ENCODE measurements around the gene SNRNP35. TPM values are rescaled to one million over a fixed set of nuclear protein-coding genes. Genes with fewer than 3 reads are reported as not detected.
A peak's percentile ranks its signal among the peaks of the same experiment; 100 is the strongest.

SNRNP35 gene
- total RNA-seq, 1 donor from 2014 or later: 5.9 TPM

DNA sequence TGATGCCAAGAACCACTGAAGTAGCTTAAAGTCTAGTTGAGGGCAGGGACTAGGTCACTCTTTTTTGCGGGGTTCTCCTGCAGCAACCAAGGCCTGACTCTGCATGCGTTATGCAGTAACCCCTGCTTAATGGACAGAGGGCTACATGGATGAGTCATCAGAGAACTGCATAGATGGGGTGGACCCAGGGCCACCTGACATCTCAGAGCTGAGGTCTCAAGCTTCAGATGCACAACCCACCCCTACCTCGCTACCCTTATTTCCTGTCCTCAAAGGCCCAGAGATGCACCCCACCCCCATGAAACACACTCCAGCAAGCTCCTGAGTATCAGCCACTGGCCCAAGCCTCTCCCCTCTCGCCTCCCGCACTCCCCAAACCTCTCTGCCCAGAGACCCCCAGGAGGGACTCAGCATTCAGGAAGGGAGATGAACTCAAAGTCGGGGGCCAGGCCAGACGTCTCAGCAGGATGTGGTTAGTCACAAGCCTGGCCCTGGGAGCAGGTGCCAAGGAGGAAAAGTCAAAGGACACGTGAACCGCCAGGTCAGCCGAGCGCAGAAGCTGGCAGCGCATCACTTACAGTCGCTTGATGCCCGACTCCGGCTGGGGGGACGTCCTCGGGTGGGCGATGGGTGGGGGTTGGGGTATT is 25.8 kb downstream of the SNRNP35 start:
- intact Hi-C loops (cut with DNase I): loop anchor here (5.0 kb wide), 1 partner anchor 116 kb away; no protein-coding TSS in a partner anchor
- Histone ChIP-seq H3K4me1 (peaks cover 16 to 31% of the 10 kb centered on the region in 2 donors), H3K27me3 (no peaks in the 10 kb centered on the region), H3K36me3 (peaks cover 7 to 12% of the 10 kb centered on the region in 2 donors), H3K4me3 (no peak overlapping the region), H3K9me3 (no peaks in the 10 kb centered on the region), H3K27ac (peak overlapping the region; percentile 93 to 97)
- no peak for DNase-seq (ENCODE audit: low spot score in 2 of 2)
- TF ChIP-seq, protein P1, sequence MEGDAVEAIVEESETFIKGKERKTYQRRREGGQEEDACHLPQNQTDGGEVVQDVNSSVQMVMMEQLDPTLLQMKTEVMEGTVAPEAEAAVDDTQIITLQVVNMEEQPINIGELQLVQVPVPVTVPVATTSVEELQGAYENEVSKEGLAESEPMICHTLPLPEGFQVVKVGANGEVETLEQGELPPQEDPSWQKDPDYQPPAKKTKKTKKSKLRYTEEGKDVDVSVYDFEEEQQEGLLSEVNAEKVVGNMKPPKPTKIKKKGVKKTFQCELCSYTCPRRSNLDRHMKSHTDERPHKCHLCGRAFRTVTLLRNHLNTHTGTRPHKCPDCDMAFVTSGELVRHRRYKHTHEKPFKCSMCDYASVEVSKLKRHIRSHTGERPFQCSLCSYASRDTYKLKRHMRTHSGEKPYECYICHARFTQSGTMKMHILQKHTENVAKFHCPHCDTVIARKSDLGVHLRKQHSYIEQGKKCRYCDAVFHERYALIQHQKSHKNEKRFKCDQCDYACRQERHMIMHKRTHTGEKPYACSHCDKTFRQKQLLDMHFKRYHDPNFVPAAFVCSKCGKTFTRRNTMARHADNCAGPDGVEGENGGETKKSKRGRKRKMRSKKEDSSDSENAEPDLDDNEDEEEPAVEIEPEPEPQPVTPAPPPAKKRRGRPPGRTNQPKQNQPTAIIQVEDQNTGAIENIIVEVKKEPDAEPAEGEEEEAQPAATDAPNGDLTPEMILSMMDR (IDR thresholded peaks at IDR 0.05): no peak

DNA sequence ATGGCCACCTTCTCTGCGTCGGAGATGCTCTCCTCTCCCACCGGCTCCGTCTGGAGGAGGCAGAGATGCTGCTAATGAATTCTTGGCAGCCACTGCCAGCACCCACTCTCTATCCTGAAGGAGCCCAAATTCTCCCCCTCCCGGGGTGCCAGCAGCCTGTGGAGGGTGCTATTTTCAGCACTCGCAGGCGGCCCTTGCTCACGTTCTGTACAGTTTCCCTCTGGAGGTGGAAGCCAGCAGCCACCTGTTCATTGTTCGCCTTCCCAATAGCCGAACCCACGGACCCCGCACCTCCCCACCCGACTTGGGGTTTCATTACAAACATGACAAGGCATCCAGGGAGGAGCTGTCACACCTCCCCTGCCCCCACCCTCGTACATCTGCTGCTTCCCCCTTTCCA is 27.8 kb downstream of the SNRNP35 start:
- Histone ChIP-seq H3K27me3 (no peaks in the 10 kb centered on the region), H3K9me3 (no peaks in the 10 kb centered on the region), H3K4me3 (no peak overlapping the region), H3K36me3 (peaks cover 7 to 12% of the 10 kb centered on the region in 2 donors), H3K27ac (peak overlapping the region in 1 of 2 donors; percentile 18), H3K4me1 (peaks cover 4 to 14% of the 10 kb centered on the region in 2 donors)
- no peak for DNase-seq (ENCODE audit: low spot score in 2 of 2)
- intact Hi-C loops (cut with DNase I): no loop called here
- TF ChIP-seq, protein P1 (IDR thresholded peaks at IDR 0.05): no peak

DNA sequence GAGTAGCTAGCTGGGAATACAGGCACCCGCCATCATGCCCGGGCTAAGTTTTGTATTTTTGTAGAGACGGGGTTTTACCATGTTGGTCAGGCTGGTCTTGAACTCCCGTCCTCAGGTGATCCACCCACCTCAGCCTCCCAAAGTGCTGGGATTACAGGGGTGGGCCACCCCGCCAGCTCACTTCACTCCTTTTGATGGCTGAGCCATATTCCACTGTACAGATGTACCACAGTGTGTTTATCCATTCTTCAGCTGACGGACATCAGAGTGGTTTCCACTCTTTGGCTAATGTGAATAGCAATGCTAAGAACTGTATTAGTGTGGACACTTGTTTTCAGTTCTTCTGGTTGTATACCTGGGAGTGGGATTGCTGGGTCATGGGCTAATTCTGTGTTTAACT is 29.5 kb downstream of the SNRNP35 start:
- intact Hi-C loops (cut with DNase I): no loop called here
- Histone ChIP-seq H3K27me3 (no peaks in the 10 kb centered on the region), H3K9me3 (no peaks in the 10 kb centered on the region), H3K4me1 (peaks cover 4 to 10% of the 10 kb centered on the region in 2 donors), H3K4me3 (no peak overlapping the region), H3K36me3 (peaks cover 7 to 12% of the 10 kb centered on the region in 2 donors), H3K27ac (no peak overlapping the region)
- no peak for DNase-seq (ENCODE audit: low spot score in 2 of 2)
- TF ChIP-seq, protein P1 (IDR thresholded peaks at IDR 0.05): no peak

DNA sequence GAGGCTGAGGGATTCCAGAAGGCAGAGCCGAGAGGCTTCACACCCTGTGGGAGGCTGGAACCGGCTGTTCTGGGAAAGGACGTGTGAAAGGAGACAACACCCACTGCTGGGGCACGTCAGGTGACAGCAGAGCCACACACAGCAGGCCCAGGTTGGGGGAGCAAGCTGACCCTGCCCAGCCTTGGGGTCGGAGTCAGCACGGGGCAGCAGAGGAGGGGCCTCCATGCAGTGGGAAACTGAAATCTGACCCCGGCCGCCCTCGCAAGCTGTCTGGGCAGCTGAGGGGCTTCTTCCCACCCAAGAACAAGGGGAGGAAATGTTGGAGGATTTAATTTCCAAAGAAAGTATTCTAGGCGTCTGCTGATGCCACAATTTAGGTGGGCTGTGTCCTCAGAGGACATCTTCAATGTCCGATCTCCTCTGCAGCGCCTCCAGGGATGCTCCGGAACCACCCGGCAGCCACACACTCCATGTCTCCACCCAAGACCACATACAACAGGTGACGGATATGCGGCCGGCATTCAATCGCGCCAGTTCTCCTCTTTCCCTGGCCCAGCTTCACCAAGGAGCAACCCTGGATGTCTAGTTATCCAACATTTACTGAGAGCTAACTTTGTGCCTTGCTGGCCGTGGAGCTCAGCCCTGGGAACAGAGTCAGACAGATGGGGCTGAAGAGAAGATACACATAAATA is 30.7 kb downstream of the SNRNP35 start:
- TF ChIP-seq, protein P1 (IDR thresholded peaks at IDR 0.05): no peak
- peak overlapping the region in 1 of 2 donors; percentile 34 for H3K27ac ChIP-seq
- peaks cover 7 to 12% of the 10 kb centered on the region in 2 donors for H3K36me3 ChIP-seq
- no peak for DNase-seq (ENCODE audit: low spot score in 2 of 2)
- intact Hi-C loops (cut with DNase I): no loop called here
- H3K27me3 ChIP-seq: no peaks in the 10 kb centered on the region
- H3K4me3 ChIP-seq: no peak overlapping the region
- H3K4me1 ChIP-seq: peaks cover 0 to 3% of the 10 kb centered on the region in 2 donors
- no peaks in the 10 kb centered on the region for H3K9me3 ChIP-seq

DNA sequence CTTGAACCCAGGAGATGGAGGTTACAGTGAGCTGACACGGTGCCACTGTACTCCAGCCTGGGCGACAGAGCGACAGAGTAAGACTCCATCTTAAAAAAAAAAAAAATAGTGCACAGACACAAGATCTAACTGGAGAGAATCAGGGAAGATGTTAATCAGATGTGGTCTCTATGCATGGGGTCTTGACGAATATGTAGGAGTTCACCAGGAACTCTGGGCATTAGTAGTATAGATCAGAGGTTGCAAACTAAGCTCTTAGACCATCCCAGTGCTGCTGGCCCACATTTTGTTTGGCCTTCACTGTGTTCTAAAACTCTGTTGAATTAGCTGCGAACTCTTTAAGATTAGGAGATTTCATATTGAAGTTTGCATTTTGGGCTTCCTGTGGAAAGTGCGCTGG is 31.6 kb downstream of the SNRNP35 start:
- TF ChIP-seq, protein P1 (IDR thresholded peaks at IDR 0.05): no peak
- Histone ChIP-seq H3K27me3 (no peaks in the 10 kb centered on the region), H3K4me3 (no peak overlapping the region), H3K27ac (no peak overlapping the region), H3K9me3 (no peaks in the 10 kb centered on the region), H3K4me1 (no peaks in the 10 kb centered on the region), H3K36me3 (peaks cover 8 to 15% of the 10 kb centered on the region in 2 donors)
- no peak for DNase-seq (ENCODE audit: low spot score in 2 of 2)
- intact Hi-C loops (cut with DNase I): no loop called here
